PC-3 (cell line): ENCODE data around the gene COL9A3. TPM values are rescaled to one million over a fixed set of nuclear protein-coding genes. Genes with fewer than 3 reads are reported as not detected.
A peak's percentile ranks its signal among the peaks of the same experiment; 100 is the strongest.

ENCODE experiments used
- ATAC-seq: fragments of 200-7000 bp; cut with Tn5 transposase; 2 replicates; pipeline ENCODE4 v1.9.1; 2020; ENCODE audit warnings: mild to moderate bottlenecking, moderate library complexity
- BruUV-seq: library from RNA; stranded (reverse); fragments of 400-500 nt; replicated peaks from 2 replicates; lab custom pipeline; 2021; lab: Mats Ljungman, UMichigan
- CTCF ChIA-PET: fragments of 300-600 bp; sonication (Branson Sonifier 250); formaldehyde crosslinking; loops from one replicate; lab custom pipeline; 2022; ENCODE audit warnings: antibody characterized with exemption; lab: Charles Lee
- POLR2A ChIA-PET: fragments of 300-600 bp; sonication (Branson Sonifier 250); formaldehyde crosslinking; loops from one replicate; lab custom pipeline; 2022; ENCODE audit warnings: antibody characterized with exemption; ENCODE audit not compliant: unreplicated experiment; lab: Charles Lee
- DNase-seq: peaks from one replicate; pipeline ENCODE4 v3.0.0-alpha.2; 2015
- H2AFZ ChIP-seq: fragments of 300-600 bp; sonication (generic); 2 replicates; pipeline ENCODE4 v1.6.0; 2016; ENCODE audit warnings: antibody characterized with exemption, low read length
- H3F3A ChIP-seq: fragments of 300-600 bp; sonication (generic); one replicate; pipeline ENCODE4 v1.6.0; 2017; ENCODE audit warnings: antibody characterized with exemption, low read length, control low read depth, mild to moderate bottlenecking; ENCODE audit not compliant: unreplicated experiment
- H3K27ac ChIP-seq: fragments of 300-600 bp; sonication (generic); 2 replicates; pipeline ENCODE4 v1.5.1; 2016; ENCODE audit warnings: mild to moderate bottlenecking, low read length
- H3K27me3 ChIP-seq: fragments of 300-600 bp; sonication (generic); 2 replicates; pipeline ENCODE4 v1.6.1; 2016; ENCODE audit warnings: low read length, mixed read lengths
- H3K36me3 ChIP-seq: fragments of 300-600 bp; sonication (generic); 2 replicates; pipeline ENCODE4 v1.6.1; 2016; ENCODE audit warnings: low read depth, mixed run types, low read length, mixed read lengths
- H3K4me1 ChIP-seq: fragments of 300-600 bp; sonication (generic); 2 replicates; pipeline ENCODE4 v1.5.1; 2016; ENCODE audit warnings: low read length; ENCODE audit not compliant: insufficient read depth
- H3K4me2 ChIP-seq: fragments of 300-600 bp; sonication (generic); 2 replicates; pipeline ENCODE4 v1.6.0; 2016; ENCODE audit warnings: low read length
- H3K4me3 ChIP-seq: fragments of 300-600 bp; sonication (generic); 2 replicates; pipeline ENCODE4 v1.5.1; 2016; ENCODE audit warnings: mild to moderate bottlenecking, low read length, mixed read lengths
- H3K79me2 ChIP-seq: fragments of 300-600 bp; sonication (generic); 2 replicates; pipeline ENCODE4 v1.6.1; 2017; ENCODE audit warnings: low read length, mixed read lengths
- H3K9ac ChIP-seq: fragments of 300-600 bp; sonication (generic); 2 replicates; pipeline ENCODE4 v1.6.0; 2016; ENCODE audit warnings: mild to moderate bottlenecking, low read length
- H3K9me2 ChIP-seq: fragments of 300-600 bp; sonication (generic); replicated peaks from 2 replicates; pipeline ENCODE4 v1.6.1; 2016; ENCODE audit warnings: mixed run types, low read length, mixed read lengths
- H3K9me3 ChIP-seq: fragments of 300-600 bp; sonication (generic); 2 replicates; pipeline ENCODE4 v1.6.1; 2016; ENCODE audit warnings: low read length, mixed read lengths
- H4K20me1 ChIP-seq: fragments of 300-600 bp; sonication (generic); 2 replicates; pipeline ENCODE4 v1.6.1; 2016; ENCODE audit warnings: low read length, mixed read lengths
- CTCF ChIP-seq: fragments of 300-600 bp; sonication (generic); conservative IDR thresholded peaks from 2 replicates; pipeline ENCODE4 v1.5.1; 2017; ENCODE audit warnings: antibody characterized with exemption, low read depth, mild to moderate bottlenecking, low read length
- EZH2 ChIP-seq: fragments of 300-600 bp; sonication (generic); IDR thresholded peaks from one replicate; pipeline ENCODE4 v1.6.1; 2017; ENCODE audit warnings: antibody characterized with exemption, mild to moderate bottlenecking, low read length; ENCODE audit not compliant: unreplicated experiment
- EZH2phosphoT487 ChIP-seq: fragments of 300-600 bp; sonication (generic); IDR thresholded peaks from 2 replicates; pipeline ENCODE4 v1.6.1; 2018; ENCODE audit warnings: mild to moderate bottlenecking, antibody characterized with exemption, low read length, borderline replicate concordance
- intact Hi-C: fragments of 100-400 bp; cut with micrococcal nuclease; formaldehyde crosslinking; loops from 2 replicates; pipeline ENCODE4 v1.9.0; 2023
- total RNA-seq: library from RNA; depleted of rRNA; stranded (reverse); fragments of >200 nt; gene quantifications from 2 replicates; pipeline ENCODE4 v1.2.3, GENCODE V29; 2014

COL9A3 gene
- total RNA-seq, 1 experiment from 2014 or later, result 14.3 TPM

DNA sequence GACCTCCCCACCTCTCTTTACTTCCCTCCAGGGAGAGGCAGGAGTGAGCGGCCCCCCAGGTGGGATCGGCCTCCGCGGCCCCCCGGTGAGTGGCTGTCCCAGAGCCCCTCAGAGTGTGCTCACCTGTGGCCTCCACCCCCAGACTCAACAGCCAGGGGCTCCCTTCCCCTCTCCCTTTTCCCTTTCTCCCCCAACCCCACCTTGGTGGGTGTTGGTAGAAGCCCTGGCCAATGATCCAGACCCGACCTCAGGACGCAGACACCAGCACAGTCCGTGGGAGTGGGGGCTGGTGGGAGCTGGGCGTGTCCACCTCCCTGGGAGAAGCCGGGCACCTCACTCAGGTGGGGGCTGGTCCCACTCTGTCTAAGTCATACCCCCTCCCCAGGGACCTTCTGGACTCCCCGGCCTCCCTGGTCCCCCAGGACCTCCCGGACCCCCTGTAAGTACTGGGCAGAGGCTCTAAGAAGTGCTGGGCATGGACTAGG, 4.9 kb downstream of the COL9A3 start:
- ChIA-PET POLR2A (no interaction called here), CTCF (no interaction called here)
- BruUV-seq, result no TSS peak
- Histone ChIP-seq H4K20me1 (no peaks in the 10 kb centered on the region), H3K4me1 (peaks cover 23% of the 10 kb centered on the region), H3F3A (no peaks in the 10 kb centered on the region), H3K27me3 (peaks cover 8% of the 10 kb centered on the region; the same call in 1 of the 2 replicates), H3K9ac (no peak overlapping the region), H3K9me2 (no peaks in the 10 kb centered on the region), H3K4me2 (no peak overlapping the region), H3K79me2 (no peaks in the 10 kb centered on the region), H3K36me3 (no peaks in the 10 kb centered on the region), H3K27ac (no peak overlapping the region), H3K4me3 (no peak overlapping the region), H3K9me3 (no peaks in the 10 kb centered on the region), H2AFZ (no peak overlapping the region)
- no peak for ATAC-seq
- TF ChIP-seq EZH2phosphoT487 (no peak), EZH2 (no peak)
- no peak for DNase-seq
- intact Hi-C loops, result loop anchor here (1.0 to 10.0 kb wide), 3 partner anchors 19 to 103 kb away; partner anchors contain the start of gene DIDO1

- Histone ChIP-seq H2AFZ (no peak overlapping the region), H3K79me2 (no peaks in the 10 kb centered on the region), H3K36me3 (no peaks in the 10 kb centered on the region), H3K4me1 (peaks cover 23% of the 10 kb centered on the region), H3K27me3 (peaks cover 6% of the 10 kb centered on the region; the same call in 1 of the 2 replicates), H4K20me1 (no peaks in the 10 kb centered on the region), H3K9me3 (no peaks in the 10 kb centered on the region), H3K4me3 (no peak overlapping the region), H3K9me2 (no peaks in the 10 kb centered on the region), H3K9ac (no peak overlapping the region), H3F3A (no peaks in the 10 kb centered on the region), H3K4me2 (no peak overlapping the region), H3K27ac (no peak overlapping the region)
- TF ChIP-seq CTCF, result no peak
- TF ChIP-seq EZH2phosphoT487, result no peak
- TF ChIP-seq EZH2, result no peak
- DNase-seq (no peak), ATAC-seq (no peak)
- CTCF ChIA-PET, result interaction anchor here (0.6 to 1.1 kb wide), 10 partner anchors 10 to 102 kb away, joined by 3 to 11 read pairs (median 8); partner anchors contain the start of gene TCFL5
- POLR2A ChIA-PET, result interaction anchor here (0.7 kb wide), 1 partner anchor 1072 kb away, joined by 4 read pairs; no protein-coding TSS in a partner anchor
- intact Hi-C loops, result loop anchor here (1.0 to 10.0 kb wide), 3 partner anchors 18 to 102 kb away; partner anchors contain the start of gene DIDO1
- BruUV-seq, result no TSS peak
Measured at GRCh38 chr20:62822239-62822787, 5.5 kb downstream of the COL9A3 start.

GRCh38 chr20:62822788-62823651, 6.2 kb downstream of the COL9A3 start:
- Histone ChIP-seq H3K9me3 (no peaks in the 10 kb centered on the region), H3K4me3 (no peak overlapping the region), H3K9me2 (no peaks in the 10 kb centered on the region), H3K4me2 (no peak overlapping the region), H3K27me3 (no peaks in the 10 kb centered on the region), H2AFZ (no peak overlapping the region), H3K9ac (no peak overlapping the region), H3K79me2 (no peaks in the 10 kb centered on the region), H3F3A (no peaks in the 10 kb centered on the region), H3K4me1 (peaks cover 23% of the 10 kb centered on the region), H3K27ac (no peak overlapping the region), H4K20me1 (no peaks in the 10 kb centered on the region), H3K36me3 (no peaks in the 10 kb centered on the region)
- intact Hi-C loops, result loop anchor here (1.0 to 10.0 kb wide), 3 partner anchors 18 to 102 kb away; partner anchors contain the start of gene DIDO1
- BruUV-seq, result no TSS peak
- TF ChIP-seq CTCF (peak; percentile 88), EZH2 (no peak)
- ATAC-seq (peak; percentile 72), DNase-seq (peak; percentile 88)
- ChIA-PET CTCF (interaction anchor here (0.6 to 1.1 kb wide), 10 partner anchors 10 to 101 kb away, joined by 3 to 11 read pairs (median 8); partner anchors contain the start of gene TCFL5), POLR2A (interaction anchor here (0.6 to 0.7 kb wide), 2 partner anchors 19 to 1071 kb away, joined by 3 to 4 read pairs; no protein-coding TSS in a partner anchor)
